Measurements from ENCODE around the gene HIF3A.

HIF3A gene

GRCh38 chr19:46350029-46350757, 53.4 kb downstream of the HIF3A start:
- H3K4me3 ChIP-seq (ENCODE audit: low read depth, low read length), result peak overlapping the region; percentile 88
- peak; percentile 47 for DNase-seq (ENCODE audit: low read depth)
- TF ChIP-seq MAX (IDR thresholded peaks at IDR 0.05; ENCODE audit: low read depth, low read length) (no peak), CTCF (IDR thresholded peaks at IDR 0.05; ENCODE audit: low read depth, low read length) (no peak), POLR2A (IDR thresholded peaks at IDR 0.05; ENCODE audit: extremely low read depth, insufficient read length) (no peak)

GRCh38 chr19:46350758-46351159, 53.9 kb downstream of the HIF3A start:
- H3K4me3 ChIP-seq (ENCODE audit: low read depth, low read length), result peak overlapping the region; percentile 88
- no peak for TF ChIP-seq CTCF (IDR thresholded peaks at IDR 0.05; ENCODE audit: low read depth, low read length)
- peak; percentile 99 for TF ChIP-seq MAX (IDR thresholded peaks at IDR 0.05; ENCODE audit: low read depth, low read length)
- TF ChIP-seq POLR2A (IDR thresholded peaks at IDR 0.05; ENCODE audit: extremely low read depth, insufficient read length), result peak; percentile 27
- peak; percentile 99 for TF ChIP-seq MYC (IDR thresholded peaks at IDR 0.05; ENCODE audit: low read depth, low read length)
- DNase-seq (ENCODE audit: low read depth), result peak; percentile 80

- peak overlapping the region; percentile 88 for H3K4me3 ChIP-seq (ENCODE audit: low read depth, low read length)
- peak; percentile 76 for DNase-seq (ENCODE audit: low read depth)
- no peak for TF ChIP-seq CTCF (IDR thresholded peaks at IDR 0.05; ENCODE audit: low read depth, low read length)
- TF ChIP-seq MYC (IDR thresholded peaks at IDR 0.05; ENCODE audit: low read depth, low read length), result no peak; the same call in 1 of the 2 replicates
- TF ChIP-seq MAX (IDR thresholded peaks at IDR 0.05; ENCODE audit: low read depth, low read length), result no peak
- TF ChIP-seq POLR2A (IDR thresholded peaks at IDR 0.05; ENCODE audit: extremely low read depth, insufficient read length), result no peak
Measured at GRCh38 chr19:46351241-46352041, 54.6 kb downstream of the HIF3A start.

GRCh38 chr19:46353730-46354528, 57.1 kb downstream of the HIF3A start:
- TF ChIP-seq MYC (IDR thresholded peaks at IDR 0.05; ENCODE audit: low read depth, low read length) (no peak), POLR2A (IDR thresholded peaks at IDR 0.05; ENCODE audit: extremely low read depth, insufficient read length) (no peak), MAX (IDR thresholded peaks at IDR 0.05; ENCODE audit: low read depth, low read length) (no peak), CTCF (IDR thresholded peaks at IDR 0.05; ENCODE audit: low read depth, low read length) (no peak)
- H3K4me3 ChIP-seq (ENCODE audit: low read depth, low read length), result no peak overlapping the region
- DNase-seq (ENCODE audit: low read depth), result no peak

GRCh38 chr19:46355234-46356148, 58.6 kb downstream of the HIF3A start:
- H3K4me3 ChIP-seq (ENCODE audit: low read depth, low read length), result no peak overlapping the region
- no peak for TF ChIP-seq MYC (IDR thresholded peaks at IDR 0.05; ENCODE audit: low read depth, low read length)
- TF ChIP-seq MAX (IDR thresholded peaks at IDR 0.05; ENCODE audit: low read depth, low read length), result no peak
- TF ChIP-seq CTCF (IDR thresholded peaks at IDR 0.05; ENCODE audit: low read depth, low read length), result no peak
- no peak for TF ChIP-seq POLR2A (IDR thresholded peaks at IDR 0.05; ENCODE audit: extremely low read depth, insufficient read length)
- DNase-seq (ENCODE audit: low read depth), result no peak

Data from NB4 (cell line).